Measurements from ENCODE around the gene BUD31. TPM values are rescaled to one million over a fixed set of nuclear protein-coding genes. Genes with fewer than 3 reads are reported as not detected.

BUD31 gene
- total RNA-seq, 1 experiment from 2014 or later, result 104 TPM

GRCh38 chr7:99398891-99399445 lies 9.8 kb upstream of the BUD31 start:
- Histone ChIP-seq H3K9ac (ENCODE audit: extremely low read depth, insufficient read length, low read length) (no peak overlapping the region), H3K79me1 (ENCODE audit: insufficient read depth, low read depth, low read length, poor library complexity, severe bottlenecking) (no peaks in the 10 kb centered on the region), H3K23ac (ENCODE audit: insufficient read length, low read depth, low read length) (no peak overlapping the region), H2BK120ac (ENCODE audit: low read depth, low read length, poor library complexity, severe bottlenecking) (no peak overlapping the region), H3K23me2 (ENCODE audit: insufficient read length, low read depth, low read length, poor library complexity, severe bottlenecking) (no peaks in the 10 kb centered on the region), H3K27me3 (ENCODE audit: insufficient read depth, low read length) (no peaks in the 10 kb centered on the region), H3K9me3 (ENCODE audit: control insufficient read depth, low read depth, low read length) (no peaks in the 10 kb centered on the region), H2AK5ac (ENCODE audit: insufficient read length, low read length) (no peak overlapping the region), H3K56ac (ENCODE audit: insufficient read length, low read depth, low read length) (no peak overlapping the region), H3K27ac (ENCODE audit: insufficient read length, low read depth, low read length) (no peak overlapping the region), H4K20me1 (ENCODE audit: control insufficient read depth, insufficient read depth, insufficient read length) (no peaks in the 10 kb centered on the region), H2BK5ac (ENCODE audit: insufficient read length, low read length) (no peak overlapping the region), H3T11ph (ENCODE audit: low read length) (no peak overlapping the region), H4K91ac (ENCODE audit: insufficient read length, low read depth, low read length) (no peak overlapping the region), H2AFZ (ENCODE audit: low read length) (no peak overlapping the region), H2BK12ac (ENCODE audit: insufficient read length, low read depth, low read length) (no peak overlapping the region), H3K79me2 (ENCODE audit: insufficient read depth, low read length) (no peaks in the 10 kb centered on the region; the same call in 1 of the 2 replicates), H3K4ac (ENCODE audit: low read depth, low read length) (no peak overlapping the region), H2BK15ac (ENCODE audit: low read depth, low read length) (no peak overlapping the region), H2BK20ac (ENCODE audit: low read depth, low read length, poor library complexity, severe bottlenecking) (no peak overlapping the region), H3K18ac (ENCODE audit: insufficient read length, low read depth, low read length) (no peak overlapping the region), H4K5ac (ENCODE audit: insufficient read length, low read depth, low read length) (no peak overlapping the region), H3K14ac (ENCODE audit: insufficient read depth, low read length) (no peak overlapping the region), H3K4me1 (ENCODE audit: insufficient read depth, low read length) (no peaks in the 10 kb centered on the region), H3K4me2 (ENCODE audit: insufficient read depth, insufficient read length, low read length) (no peak overlapping the region), H4K8ac (replicated peaks; ENCODE audit: insufficient read length, low read depth, low read length) (no peak overlapping the region)
- Mint-ChIP-seq H3K27ac (no peak overlapping the region), H3K9me3 (no peaks in the 10 kb centered on the region), H3K27me3 (ENCODE audit: low read depth) (no peaks in the 10 kb centered on the region; the same call in 1 of the 2 replicates), H3K36me3 (ENCODE audit: insufficient read depth in 1 of 3, low read depth in 3 of 3) (peaks cover 46 to 94% (median 83%) of the 10 kb centered on the region in 3 experiments), H3K4me3 (no peak overlapping the region), H3K4me1 (peaks cover 2 to 4% of the 10 kb centered on the region in 2 experiments; a peak in 3 of 4 replicates)
- no peak for TF ChIP-seq CTCF (conservative IDR thresholded peaks at IDR 0.05)
- DNase-seq, result no peak
- WGBS (ENCODE audit: extremely low coverage, insufficient read length, low lambda C conversion rate), result no CpG with 5 or more reads among the region's 5 CpGs

Measured in H9 (cell line).